Neutrophil (primary cell): ENCODE data around the gene POU6F2.

ENCODE experiments used
- H3K27ac ChIP-seq: fragments of 200-600 bp; sonication (generic); 2 replicates; pipeline ENCODE4 v1.5.1; 2016; ENCODE audit warnings: mild to moderate bottlenecking, moderate library complexity
- H3K27me3 ChIP-seq: fragments of 200-600 bp; sonication (generic); 2 replicates; pipeline ENCODE4 v1.6.0; 2016; ENCODE audit warnings: mild to moderate bottlenecking
- H3K36me3 ChIP-seq: fragments of 200-600 bp; sonication (generic); 2 replicates; pipeline ENCODE4 v1.5.1; 2017
- H3K4me1 ChIP-seq, 2 experiments: fragments of 200-600 bp in 1 of 2; sonication (generic) in 1 of 2; 1 replicate in 1 of 2; 2 replicates in 1 of 2; pipeline versions ENCODE4 v1.5.1 to v1.6.1; 2013 to 2016; ENCODE audit warnings: low read depth in 1 of 2, low read length in 1 of 2, mild to moderate bottlenecking in 1 of 2, moderate library complexity in 1 of 2; ENCODE audit not compliant: control insufficient read depth in 1 of 2, insufficient read depth in 1 of 2
- H3K4me3 ChIP-seq, 2 experiments: fragments of 200-600 bp in 1 of 2; sonication (generic) in 1 of 2; 1 replicate in 1 of 2; 2 replicates in 1 of 2; pipeline ENCODE4 v1.5.1; 2013 to 2016; ENCODE audit warnings: low read depth in 1 of 2, low read length in 1 of 2, mild to moderate bottlenecking in 1 of 2, moderate library complexity in 1 of 2
- H3K9me3 ChIP-seq: fragments of 200-600 bp; sonication (generic); 2 replicates; pipeline ENCODE4 v1.5.1; 2016
- TF ChIP-seq, protein P1 (sequence below): fragments of 200-600 bp; sonication (generic); IDR thresholded peaks from 2 replicates; pipeline ENCODE4 v1.5.1; 2016; ENCODE audit warnings: antibody characterized with exemption

POU6F2 gene

DNA sequence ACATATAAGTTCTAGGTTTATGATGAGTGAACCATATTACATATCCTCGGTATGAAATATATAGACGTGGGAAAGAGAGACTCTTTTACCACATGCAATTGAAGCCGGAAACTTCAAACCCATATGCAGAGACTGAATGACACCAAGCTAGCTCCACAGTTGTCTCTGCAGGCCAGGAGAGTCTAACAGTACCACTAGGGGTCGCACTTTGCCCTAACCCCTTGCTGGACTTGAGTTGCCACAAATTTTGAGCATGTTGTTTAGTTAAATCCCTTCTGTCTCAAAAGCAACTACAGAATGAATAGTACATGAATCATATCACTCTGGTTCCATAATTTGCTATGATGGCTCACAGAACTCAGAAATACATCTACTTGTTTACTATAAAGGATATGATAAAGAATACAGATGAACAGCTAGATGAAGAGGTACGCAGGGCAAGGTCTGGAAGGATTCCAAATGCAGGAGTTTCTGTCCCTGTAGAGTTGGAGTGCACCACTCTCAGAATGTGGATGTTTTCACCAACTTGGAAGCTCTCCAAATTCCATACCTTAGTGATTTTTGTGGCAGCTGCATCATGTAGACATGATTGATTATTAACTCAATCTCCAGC is 476.1 kb downstream of the POU6F2 start:
- H3K27ac ChIP-seq = no peak overlapping the region
- peaks cover 2% of the 10 kb centered on the region for H3K27me3 ChIP-seq
- no peaks in the 10 kb centered on the region for H3K36me3 ChIP-seq
- H3K4me3 ChIP-seq = no peak overlapping the region
- TF ChIP-seq, protein P1, sequence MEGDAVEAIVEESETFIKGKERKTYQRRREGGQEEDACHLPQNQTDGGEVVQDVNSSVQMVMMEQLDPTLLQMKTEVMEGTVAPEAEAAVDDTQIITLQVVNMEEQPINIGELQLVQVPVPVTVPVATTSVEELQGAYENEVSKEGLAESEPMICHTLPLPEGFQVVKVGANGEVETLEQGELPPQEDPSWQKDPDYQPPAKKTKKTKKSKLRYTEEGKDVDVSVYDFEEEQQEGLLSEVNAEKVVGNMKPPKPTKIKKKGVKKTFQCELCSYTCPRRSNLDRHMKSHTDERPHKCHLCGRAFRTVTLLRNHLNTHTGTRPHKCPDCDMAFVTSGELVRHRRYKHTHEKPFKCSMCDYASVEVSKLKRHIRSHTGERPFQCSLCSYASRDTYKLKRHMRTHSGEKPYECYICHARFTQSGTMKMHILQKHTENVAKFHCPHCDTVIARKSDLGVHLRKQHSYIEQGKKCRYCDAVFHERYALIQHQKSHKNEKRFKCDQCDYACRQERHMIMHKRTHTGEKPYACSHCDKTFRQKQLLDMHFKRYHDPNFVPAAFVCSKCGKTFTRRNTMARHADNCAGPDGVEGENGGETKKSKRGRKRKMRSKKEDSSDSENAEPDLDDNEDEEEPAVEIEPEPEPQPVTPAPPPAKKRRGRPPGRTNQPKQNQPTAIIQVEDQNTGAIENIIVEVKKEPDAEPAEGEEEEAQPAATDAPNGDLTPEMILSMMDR = no peak
- H3K9me3 ChIP-seq = no peaks in the 10 kb centered on the region
- H3K4me1 ChIP-seq = no peaks in the 10 kb centered on the region

DNA sequence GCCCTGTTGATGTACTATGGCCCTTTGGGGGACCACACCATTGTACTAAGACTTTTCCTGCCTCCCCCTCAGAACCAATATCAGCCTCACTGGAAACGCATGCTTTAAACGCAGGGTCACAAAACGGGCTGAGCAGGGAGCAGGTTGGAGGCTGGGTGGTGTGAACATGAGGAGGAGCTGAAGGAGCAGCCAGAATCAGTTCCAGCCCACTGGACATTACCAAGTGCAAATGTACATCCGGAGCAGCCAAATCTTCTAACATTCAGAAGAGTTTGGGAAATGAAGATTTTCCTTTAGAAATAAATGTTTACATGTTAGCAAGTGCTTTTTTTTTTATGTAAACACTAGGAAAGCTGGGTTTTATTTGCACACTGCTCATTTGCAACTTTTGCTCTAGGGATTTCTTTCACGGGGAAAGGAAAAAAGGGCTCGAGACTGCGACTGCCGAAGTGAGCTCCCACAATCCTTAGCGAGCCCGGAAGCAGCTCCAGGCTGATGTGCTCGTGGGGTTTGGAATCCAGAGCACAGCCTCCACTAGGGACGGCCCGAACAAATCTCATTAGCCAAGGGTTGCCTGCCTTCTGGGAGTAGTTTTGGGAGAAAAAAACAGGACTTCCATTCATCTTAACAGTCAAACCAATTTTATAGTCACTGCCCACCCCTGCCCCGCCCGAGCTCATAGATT is 480.5 kb downstream of the POU6F2 start:
- Histone ChIP-seq H3K36me3 (no peaks in the 10 kb centered on the region), H3K27ac (no peak overlapping the region), H3K9me3 (no peaks in the 10 kb centered on the region), H3K4me3 (no peak overlapping the region), H3K4me1 (peaks cover 0 to 6% of the 10 kb centered on the region in 2 experiments), H3K27me3 (no peaks in the 10 kb centered on the region)
- TF ChIP-seq, protein P1 = no peak

DNA sequence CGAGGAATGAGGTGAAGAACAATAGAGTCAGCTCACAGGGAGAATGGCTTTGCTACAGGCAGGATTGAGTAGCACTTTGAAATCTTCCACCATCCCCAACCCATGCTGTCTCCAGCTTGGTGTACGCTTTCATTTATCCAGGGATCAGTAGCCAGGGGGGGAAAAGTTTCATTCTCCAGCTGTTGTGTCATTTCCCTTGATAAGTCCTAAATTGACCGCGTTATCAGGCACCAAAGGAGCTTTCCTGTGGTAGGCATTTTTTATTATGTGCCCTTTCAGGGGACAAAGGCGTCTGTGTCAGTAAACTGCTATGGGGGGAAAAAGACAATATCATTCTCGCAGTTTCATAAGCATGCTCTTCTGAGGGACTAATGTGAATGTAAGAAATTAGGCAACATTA is 481.9 kb downstream of the POU6F2 start:
- no peaks in the 10 kb centered on the region for H3K36me3 ChIP-seq
- no peaks in the 10 kb centered on the region for H3K9me3 ChIP-seq
- TF ChIP-seq, protein P1 = no peak
- no peak overlapping the region for H3K27ac ChIP-seq
- no peaks in the 10 kb centered on the region for H3K27me3 ChIP-seq
- peaks cover 0 to 6% of the 10 kb centered on the region in 2 experiments for H3K4me1 ChIP-seq
- H3K4me3 ChIP-seq = no peak overlapping the region

DNA sequence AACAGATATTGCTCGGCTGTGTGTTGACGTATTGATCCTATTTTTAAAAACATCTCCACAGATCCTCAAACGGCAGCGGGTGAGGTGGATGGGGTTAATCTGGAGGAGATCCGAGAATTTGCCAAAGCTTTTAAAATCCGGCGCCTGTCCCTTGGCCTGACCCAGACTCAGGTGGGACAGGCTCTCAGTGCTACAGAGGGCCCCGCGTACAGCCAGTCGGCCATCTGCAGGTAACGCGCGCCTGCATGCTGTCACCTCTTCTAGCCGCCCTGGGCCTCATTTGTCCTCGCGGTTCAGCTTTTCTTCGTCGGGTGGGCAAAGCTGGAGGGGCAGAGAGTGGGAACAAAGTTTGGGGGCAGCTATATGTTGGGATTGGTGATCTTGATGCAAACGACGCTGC is 482.8 kb downstream of the POU6F2 start:
- Histone ChIP-seq H3K27ac (no peak overlapping the region), H3K9me3 (no peaks in the 10 kb centered on the region), H3K4me3 (no peak overlapping the region), H3K27me3 (no peaks in the 10 kb centered on the region), H3K36me3 (no peaks in the 10 kb centered on the region), H3K4me1 (peaks cover 2 to 6% of the 10 kb centered on the region in 2 experiments)
- TF ChIP-seq, protein P1 = no peak

DNA sequence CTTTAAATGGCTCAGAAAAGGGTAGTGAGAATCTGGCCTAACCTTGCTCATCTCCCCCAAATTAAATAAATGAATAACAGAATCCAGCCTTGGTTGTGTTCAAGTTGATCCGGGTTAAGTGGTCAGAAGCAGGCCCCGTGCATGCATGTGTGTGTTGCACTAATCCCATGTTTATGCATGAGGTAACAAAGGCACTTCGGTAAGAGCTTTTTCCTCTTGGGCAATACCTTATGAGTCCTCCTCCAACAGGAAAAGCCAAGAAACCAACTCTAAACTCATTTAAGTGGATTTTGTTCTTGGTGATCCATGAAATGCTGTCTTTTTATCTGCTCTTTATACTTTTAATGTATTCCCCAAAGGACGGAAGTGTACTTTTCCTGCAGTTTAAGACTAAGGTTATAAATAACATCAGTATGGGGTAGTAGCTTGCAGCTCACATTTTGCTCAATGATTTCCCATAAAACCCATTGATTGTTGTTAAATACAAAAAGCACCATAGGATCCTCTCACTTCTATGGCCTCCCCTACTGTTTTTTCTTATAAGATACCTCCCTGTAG is 483.6 kb downstream of the POU6F2 start:
- Histone ChIP-seq H3K4me3 (no peak overlapping the region), H3K27me3 (no peaks in the 10 kb centered on the region), H3K9me3 (no peaks in the 10 kb centered on the region), H3K27ac (no peak overlapping the region), H3K4me1 (peaks cover 2 to 6% of the 10 kb centered on the region in 2 experiments), H3K36me3 (no peaks in the 10 kb centered on the region)
- TF ChIP-seq, protein P1 = no peak
